ENCODE results near the gene CDC45. TPM values are rescaled to one million over a fixed set of nuclear protein-coding genes. Genes with fewer than 3 reads are reported as not detected.

Gene CDC45
- 1.8 and 9.5 TPM in 2 replicates for total RNA-seq (ENCODE audit: low replicate concordance)

GRCh38 chr22:19479355-19480172, at the start of gene CDC45:
Gene CDC45, plus strand, starts transcription at chr22:19479920. Its CDS starts 49 bp downstream, at chr22:19479969.

GRCh38 chr22:19431649-19432132, 48.0 kb upstream of the CDC45 start, which contains the start of gene HIRA:
Gene HIRA, minus strand, starts transcription at chr22:19431733. Its CDS starts 257 bp downstream, at chr22:19431476.

GRCh38 chr22:19432133-19432851, 47.4 kb upstream of the CDC45 start, which contains the start of gene MRPL40:
Gene MRPL40, plus strand, starts transcription at chr22:19432545. Its CDS starts 10 bp downstream, at chr22:19432555.

GRCh38 chr22:19447330-19448075, 32.2 kb upstream of the CDC45 start, which contains the start of gene C22orf39:
Gene C22orf39, minus strand, starts transcription at chr22:19447711. Its CDS starts 23 bp downstream, at chr22:19447688.

GRCh38 chr22:19478901-19479354, 792 bp upstream of the CDC45 start, which contains the start of gene UFD1:
Gene UFD1, minus strand, starts transcription at chr22:19479193. Its CDS starts 108 bp downstream, at chr22:19479085.

GRCh38 chr22:19524170-19525115, 44.7 kb downstream of the CDC45 start, which contains the start of gene CLDN5:
Gene CLDN5, minus strand, starts transcription at chr22:19524410. Its CDS starts 155 bp downstream, at chr22:19524255.

Other genes with a start within 250 kb of the CDC45 start
- gene CLTCL1, start 188.2 kb upstream of the CDC45 start, total RNA-seq (ENCODE audit: low replicate concordance) = 12.0 and 13.1 TPM in 2 replicates
- gene HIRA, start 48.2 kb upstream of the CDC45 start, total RNA-seq (ENCODE audit: low replicate concordance) = 22.8 and 23.9 TPM in 2 replicates
- gene MRPL40, start 47.4 kb upstream of the CDC45 start, total RNA-seq (ENCODE audit: low replicate concordance) = 20.5 and 43.2 TPM in 2 replicates
- gene C22orf39, start 32.2 kb upstream of the CDC45 start, total RNA-seq (ENCODE audit: low replicate concordance) = 32.3 and 35.6 TPM in 2 replicates
- 56.6 and 87.9 TPM in 2 replicates for gene UFD1, start 727 bp upstream of the CDC45 start, total RNA-seq (ENCODE audit: low replicate concordance)
- 0.30 and 5.4 TPM in 2 replicates for gene CLDN5, start 44.5 kb downstream of the CDC45 start, total RNA-seq (ENCODE audit: low replicate concordance)
- gene SEPTIN5, start 234.6 kb downstream of the CDC45 start, total RNA-seq (ENCODE audit: low replicate concordance) = 55.8 and 56.9 TPM in 2 replicates
- 5.3 TPM in 1 of 2 replicates, not detected in the other for gene GP1BB, start 243.6 kb downstream of the CDC45 start, total RNA-seq (ENCODE audit: low replicate concordance)

Data from smooth muscle cell of the coronary artery (primary cell).